Sigmoid colon (tissue), 4 donors: ENCODE results near the gene ODAPH.
A peak's percentile ranks its signal among the peaks of the same experiment; 100 is the strongest.

Experiments
- POLR2A ChIP-seq, 2 donors: fragments of 450-650 bp; IDR thresholded peaks; one replicate each; pipeline ENCODE4 v1.6.1; 2016; ENCODE audit warnings: antibody characterized with exemption in 2 of 2, mild to moderate bottlenecking in 2 of 2, moderate library complexity in 2 of 2
- POLR2AphosphoS5 ChIP-seq, 4 donors: sonication (generic); formaldehyde crosslinking; IDR thresholded peaks; one replicate each; pipeline ENCODE4 v1.6.1; 2017; ENCODE audit warnings: antibody characterized with exemption in 4 of 4

- TF ChIP-seq POLR2A (IDR thresholded peaks at IDR 0.05) = peak in 1 of 2 donors; percentile 64
- TF ChIP-seq POLR2AphosphoS5 (IDR thresholded peaks at IDR 0.05) = peak; percentile 89 to 94 (median 94)
Measured at GRCh38 chr4:75514131-75514948, 41.5 kb upstream of the ODAPH start, which contains the start of the genes RCHY1 and THAP6.
